Skeletal muscle satellite cell (primary cell): ENCODE results near the gene TRPV4. TPM values are rescaled to one million over a fixed set of nuclear protein-coding genes. Genes with fewer than 3 reads are reported as not detected.

ENCODE experiments used
- H3K27me3 ChIP-seq: 2 replicates; pipeline ENCODE4 v1.7.0; 2013; ENCODE audit warnings: low read length; ENCODE audit not compliant: control insufficient read depth, insufficient read depth
- H3K36me3 ChIP-seq: 2 replicates; pipeline ENCODE4 v1.7.0; 2013; ENCODE audit warnings: mild to moderate bottlenecking, control low read depth, low read length; ENCODE audit not compliant: insufficient read depth
- H3K4me1 ChIP-seq: 2 replicates; pipeline ENCODE4 v1.7.0; 2013; ENCODE audit warnings: low read length; ENCODE audit not compliant: control insufficient read depth, insufficient read depth
- H3K4me2 ChIP-seq: 2 replicates; pipeline ENCODE4 v1.7.0; 2013; ENCODE audit warnings: mild to moderate bottlenecking, low read length
- H3K4me3 ChIP-seq: 2 replicates; pipeline ENCODE4 v1.7.0; 2013; ENCODE audit warnings: low read length
- H3K9ac ChIP-seq: 2 replicates; pipeline ENCODE4 v1.7.0; 2013; ENCODE audit warnings: mild to moderate bottlenecking, low read depth, low read length, moderate library complexity
- H3K9me3 ChIP-seq: replicated peaks from 2 replicates; pipeline ENCODE4 v1.7.0; 2013; ENCODE audit warnings: mild to moderate bottlenecking, control low read depth, low read length
- small RNA-seq: library from RNA; depleted of rRNA; stranded (forward); fragments of <200 nt; gene quantifications from one replicate; pipeline ENCODE3, GENCODE V24; 2012

Gene TRPV4

GRCh38 chr12:109738209-109738608 lies 95.0 kb downstream of the TRPV4 start:
- H3K9ac ChIP-seq = no peak overlapping the region
- H3K27me3 ChIP-seq = peaks cover 22% of the 10 kb centered on the region
- H3K36me3 ChIP-seq = no peaks in the 10 kb centered on the region
- no peak overlapping the region for H3K4me3 ChIP-seq
- H3K4me2 ChIP-seq = no peak overlapping the region
- H3K9me3 ChIP-seq = no peaks in the 10 kb centered on the region
- H3K4me1 ChIP-seq = peaks cover 3% of the 10 kb centered on the region

DNA sequence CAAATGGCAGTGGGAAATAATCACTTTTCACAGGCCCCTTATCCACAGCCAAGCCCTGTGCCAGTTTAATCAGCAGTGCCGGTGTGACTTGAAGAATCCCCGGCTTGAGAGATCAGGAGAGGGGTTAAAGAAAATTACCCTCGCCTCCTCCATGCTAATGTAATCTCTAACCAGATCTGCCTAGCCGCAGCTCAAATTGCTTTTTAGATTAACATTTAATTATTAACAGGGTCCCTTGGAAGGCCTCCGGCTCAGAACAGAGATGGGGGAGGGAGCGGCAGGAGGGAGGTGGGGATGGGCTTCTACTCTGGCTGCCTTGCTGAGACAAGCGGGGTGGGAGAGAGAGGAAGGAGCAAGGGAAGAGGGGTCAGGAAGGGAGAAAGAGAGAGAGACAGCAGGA lies 95.6 kb downstream of the TRPV4 start:
- peaks cover 3% of the 10 kb centered on the region for H3K4me1 ChIP-seq
- H3K4me2 ChIP-seq = no peak overlapping the region
- no peak overlapping the region for H3K9ac ChIP-seq
- H3K27me3 ChIP-seq = peaks cover 22% of the 10 kb centered on the region
- no peaks in the 10 kb centered on the region for H3K36me3 ChIP-seq
- H3K9me3 ChIP-seq = no peaks in the 10 kb centered on the region
- no peak overlapping the region for H3K4me3 ChIP-seq

DNA sequence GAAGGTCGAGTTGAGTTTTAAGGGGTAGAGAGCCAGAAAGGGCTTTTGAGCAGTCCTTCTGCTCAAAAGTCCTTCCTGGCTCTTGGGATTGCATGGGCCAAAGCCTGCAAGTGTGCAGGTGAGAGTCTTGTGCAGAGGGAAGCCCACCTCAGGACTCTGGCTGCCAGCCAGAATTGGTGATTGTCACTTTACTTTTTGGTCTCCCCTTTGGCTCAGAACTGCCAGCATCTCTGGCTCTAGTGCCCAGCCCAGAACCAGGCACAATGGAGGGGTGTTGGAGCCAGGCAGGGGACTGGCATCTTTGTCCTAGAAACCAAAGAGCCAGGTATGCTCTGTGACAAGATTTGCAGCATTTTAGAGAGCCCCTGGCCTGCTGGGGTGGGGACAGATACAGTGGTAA lies 96.1 kb downstream of the TRPV4 start:
- Histone ChIP-seq H3K36me3 (no peaks in the 10 kb centered on the region), H3K9me3 (no peaks in the 10 kb centered on the region), H3K4me1 (peaks cover 3% of the 10 kb centered on the region), H3K27me3 (peaks cover 22% of the 10 kb centered on the region), H3K4me3 (no peak overlapping the region), H3K4me2 (no peak overlapping the region), H3K9ac (no peak overlapping the region)

- Histone ChIP-seq H3K36me3 (no peaks in the 10 kb centered on the region), H3K27me3 (peaks cover 22% of the 10 kb centered on the region), H3K4me3 (no peak overlapping the region), H3K4me2 (no peak overlapping the region), H3K9ac (no peak overlapping the region), H3K4me1 (peaks cover 3% of the 10 kb centered on the region), H3K9me3 (no peaks in the 10 kb centered on the region)
These were observed 96.6 kb downstream of the TRPV4 start for GRCh38 chr12:109736552-109737108.

DNA sequence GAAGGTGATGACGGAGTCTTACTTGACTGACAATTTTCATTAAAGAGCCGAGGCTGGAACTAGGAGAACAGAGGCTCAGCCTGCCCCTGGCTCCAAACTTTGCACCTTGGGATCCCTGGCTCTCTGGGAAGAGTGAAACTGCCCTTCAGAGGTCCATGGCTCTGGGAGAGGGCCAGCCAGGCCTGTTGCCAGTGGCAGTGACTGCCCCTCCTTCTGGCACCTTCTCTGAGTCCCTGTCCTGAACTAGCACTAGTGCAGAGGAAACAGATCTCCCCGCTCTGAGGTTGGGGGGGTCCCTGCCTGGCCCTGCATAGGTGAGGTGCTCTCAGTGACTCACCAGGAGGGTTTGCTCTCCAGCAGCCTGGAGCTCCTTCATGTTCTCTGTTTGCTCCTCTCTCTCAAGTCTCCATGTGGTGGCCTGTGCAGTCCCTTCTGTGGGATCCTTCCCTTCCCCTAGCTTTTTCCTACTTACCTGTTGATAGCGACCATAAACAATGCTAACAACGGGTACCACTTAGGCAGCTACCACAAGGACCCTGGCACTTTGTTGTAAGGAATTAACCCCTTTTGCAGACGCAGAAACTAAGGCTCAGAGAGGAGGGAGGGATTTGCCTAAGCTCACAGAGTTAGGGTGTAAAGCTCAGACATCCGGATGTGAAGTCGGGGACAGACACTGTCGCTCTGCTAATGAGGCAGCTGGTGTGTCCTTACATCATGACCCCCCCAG lies 97.2 kb downstream of the TRPV4 start:
- Histone ChIP-seq H3K4me2 (no peak overlapping the region), H3K9me3 (no peaks in the 10 kb centered on the region), H3K4me3 (no peak overlapping the region), H3K36me3 (no peaks in the 10 kb centered on the region), H3K27me3 (peaks cover 22% of the 10 kb centered on the region), H3K9ac (no peak overlapping the region), H3K4me1 (peaks cover 3% of the 10 kb centered on the region)

- Histone ChIP-seq H3K4me1 (peaks cover 3% of the 10 kb centered on the region), H3K36me3 (no peaks in the 10 kb centered on the region), H3K4me2 (no peak overlapping the region), H3K9ac (no peak overlapping the region), H3K9me3 (no peaks in the 10 kb centered on the region), H3K4me3 (no peak overlapping the region), H3K27me3 (peaks cover 22% of the 10 kb centered on the region)
These were observed 98.1 kb downstream of the TRPV4 start for GRCh38 chr12:109735051-109735521.

GRCh38 chr12:109734219-109735000 lies 98.8 kb downstream of the TRPV4 start:
- Histone ChIP-seq H3K4me3 (no peak overlapping the region), H3K9ac (no peak overlapping the region), H3K4me2 (no peak overlapping the region), H3K9me3 (no peaks in the 10 kb centered on the region), H3K27me3 (peaks cover 22% of the 10 kb centered on the region), H3K36me3 (no peaks in the 10 kb centered on the region), H3K4me1 (peaks cover 3% of the 10 kb centered on the region)

Small RNAs within 50 kb of the gene (small RNA-seq; reads per million reads assigned to genes)
- gene MIR4497 = not detected
- gene RN7SL441P = not detected
